Astrocyte (in vitro differentiated cells and primary cell): ENCODE measurements around the gene RPA4. TPM values are rescaled to one million over a fixed set of nuclear protein-coding genes. Genes with fewer than 3 reads are reported as not detected.

Source experiments
- DNase-seq: peaks from one replicate; pipeline ENCODE4 v3.0.0-alpha.2; 2010; ENCODE audit warnings: low read depth
- FAIRE-seq: peaks from 2 replicates; lab custom pipeline; 2011; peaks lifted over from hg19 to GRCh38; lab: Jason Lieb, UNC
- H2AFZ ChIP-seq: 2 replicates; pipeline ENCODE4 v1.6.0; 2012; ENCODE audit warnings: low read depth, low read length, inconsistent platforms
- H3K27ac ChIP-seq: 2 replicates; pipeline ENCODE4 v1.5.1; 2011; ENCODE audit warnings: low read depth, low read length, inconsistent platforms
- H3K27me3 ChIP-seq: 2 replicates; pipeline ENCODE4 v1.6.0; 2011; ENCODE audit warnings: low read length, inconsistent platforms; ENCODE audit not compliant: insufficient read depth
- H3K36me3 ChIP-seq: 2 replicates; pipeline ENCODE4 v1.5.1; 2011; ENCODE audit warnings: low read length, inconsistent platforms; ENCODE audit not compliant: insufficient read depth
- H3K4me1 ChIP-seq: 2 replicates; pipeline ENCODE4 v1.5.1; 2011; ENCODE audit warnings: low read length, inconsistent platforms; ENCODE audit not compliant: insufficient read depth
- H3K4me2 ChIP-seq: 2 replicates; pipeline ENCODE4 v1.6.0; 2012; ENCODE audit warnings: low read length, inconsistent platforms
- H3K4me3 ChIP-seq: 2 replicates; pipeline ENCODE4 v1.5.1; 2011; ENCODE audit warnings: low read depth, mild to moderate bottlenecking, low read length, inconsistent platforms; ENCODE audit not compliant: insufficient read depth
- H3K79me2 ChIP-seq: 2 replicates; pipeline ENCODE4 v1.6.0; 2012; ENCODE audit warnings: mild to moderate bottlenecking, low read length, inconsistent platforms; ENCODE audit not compliant: insufficient read depth
- H3K9ac ChIP-seq: 2 replicates; pipeline ENCODE4 v1.6.0; 2012; ENCODE audit warnings: mild to moderate bottlenecking, low read length, inconsistent platforms
- H3K9me3 ChIP-seq: 2 replicates; pipeline ENCODE4 v1.5.1; 2012; ENCODE audit warnings: low read depth, mild to moderate bottlenecking, low read length, inconsistent platforms; ENCODE audit not compliant: insufficient read depth
- H4K20me1 ChIP-seq: 2 replicates; pipeline ENCODE4 v1.6.0; 2012; ENCODE audit warnings: low read length, inconsistent platforms; ENCODE audit not compliant: insufficient read depth
- H3K27ac Mint-ChIP-seq: one replicate; pipeline ENCODE4 v1.8.0; 2021; ENCODE audit warnings: mild to moderate bottlenecking, mixed read lengths; ENCODE audit not compliant: unreplicated experiment
- H3K27me3 Mint-ChIP-seq: one replicate; pipeline ENCODE4 v1.8.0; 2021; ENCODE audit warnings: low read depth, mixed read lengths; ENCODE audit not compliant: unreplicated experiment
- H3K36me3 Mint-ChIP-seq: one replicate; pipeline ENCODE4 v1.8.0; 2021; ENCODE audit warnings: low read depth, mixed read lengths; ENCODE audit not compliant: unreplicated experiment
- H3K4me1 Mint-ChIP-seq: one replicate; pipeline ENCODE4 v1.8.0; 2021; ENCODE audit warnings: low read depth, mixed read lengths; ENCODE audit not compliant: unreplicated experiment
- H3K4me3 Mint-ChIP-seq: one replicate; pipeline ENCODE4 v1.8.0; 2021; ENCODE audit warnings: mild to moderate bottlenecking, moderate library complexity, mixed read lengths; ENCODE audit not compliant: unreplicated experiment
- H3K9me3 Mint-ChIP-seq: one replicate; pipeline ENCODE4 v1.8.0; 2021; ENCODE audit warnings: mild to moderate bottlenecking, mixed read lengths; ENCODE audit not compliant: unreplicated experiment
- EZH2 ChIP-seq: IDR thresholded peaks from 2 replicates; pipeline ENCODE4 v1.6.1; 2012; ENCODE audit warnings: mild to moderate bottlenecking, low read length, inconsistent platforms; ENCODE audit not compliant: insufficient read depth
- total RNA-seq: library from RNA; stranded (reverse); gene quantifications from 2 replicates; pipeline ENCODE4 v1.2.1, GENCODE V29; 2021

The RPA4 gene
- total RNA-seq, 1 donor from 2014 or later: 0.82 TPM

DNA sequence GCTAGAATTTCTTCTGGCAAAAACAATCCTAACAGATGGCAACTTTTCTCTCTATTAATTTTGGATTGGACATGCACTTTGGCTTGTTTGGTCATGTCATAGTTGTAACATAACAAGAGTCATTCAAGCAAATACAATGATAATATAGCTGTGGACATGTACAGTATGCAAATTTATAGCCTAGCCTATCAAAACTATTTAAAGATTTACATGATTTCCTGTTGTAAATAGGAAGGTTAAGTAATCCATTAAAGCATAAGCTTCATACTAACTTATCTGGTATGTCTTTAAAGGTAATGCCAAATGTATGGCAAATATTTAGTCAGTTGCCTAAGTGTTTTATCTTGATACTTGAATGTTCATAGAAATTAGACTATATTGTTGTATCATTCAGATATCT, 45.3 kb downstream of the RPA4 start:
- no peak overlapping the region for H2AFZ ChIP-seq
- H3K4me1 ChIP-seq: no peaks in the 10 kb centered on the region
- no peaks in the 10 kb centered on the region for H3K36me3 ChIP-seq
- no peak overlapping the region for H3K27ac ChIP-seq
- no peaks in the 10 kb centered on the region for H3K9me3 ChIP-seq
- TF ChIP-seq EZH2: no peak
- no peak overlapping the region for H3K4me3 Mint-ChIP-seq
- no peak for DNase-seq
- no peaks in the 10 kb centered on the region for H3K27me3 ChIP-seq
- H3K27me3 Mint-ChIP-seq: no peaks in the 10 kb centered on the region
- no peak overlapping the region for H3K4me3 ChIP-seq
- no peaks in the 10 kb centered on the region for H3K9me3 Mint-ChIP-seq
- H3K79me2 ChIP-seq: no peaks in the 10 kb centered on the region
- no peaks in the 10 kb centered on the region for H3K36me3 Mint-ChIP-seq
- H4K20me1 ChIP-seq: no peaks in the 10 kb centered on the region
- H3K9ac ChIP-seq: no peak overlapping the region
- no peak overlapping the region for H3K27ac Mint-ChIP-seq
- H3K4me1 Mint-ChIP-seq: no peaks in the 10 kb centered on the region
- no peak for FAIRE-seq
- H3K4me2 ChIP-seq: no peak overlapping the region

Other genes starting within 250 kb of the RPA4 start
- 9.0 and 9.8 TPM in 2 replicates for gene DIAPH2, start 199.1 kb upstream of the RPA4 start, total RNA-seq